Measurements from ENCODE around the gene FGF19.

Gene FGF19

DNA sequence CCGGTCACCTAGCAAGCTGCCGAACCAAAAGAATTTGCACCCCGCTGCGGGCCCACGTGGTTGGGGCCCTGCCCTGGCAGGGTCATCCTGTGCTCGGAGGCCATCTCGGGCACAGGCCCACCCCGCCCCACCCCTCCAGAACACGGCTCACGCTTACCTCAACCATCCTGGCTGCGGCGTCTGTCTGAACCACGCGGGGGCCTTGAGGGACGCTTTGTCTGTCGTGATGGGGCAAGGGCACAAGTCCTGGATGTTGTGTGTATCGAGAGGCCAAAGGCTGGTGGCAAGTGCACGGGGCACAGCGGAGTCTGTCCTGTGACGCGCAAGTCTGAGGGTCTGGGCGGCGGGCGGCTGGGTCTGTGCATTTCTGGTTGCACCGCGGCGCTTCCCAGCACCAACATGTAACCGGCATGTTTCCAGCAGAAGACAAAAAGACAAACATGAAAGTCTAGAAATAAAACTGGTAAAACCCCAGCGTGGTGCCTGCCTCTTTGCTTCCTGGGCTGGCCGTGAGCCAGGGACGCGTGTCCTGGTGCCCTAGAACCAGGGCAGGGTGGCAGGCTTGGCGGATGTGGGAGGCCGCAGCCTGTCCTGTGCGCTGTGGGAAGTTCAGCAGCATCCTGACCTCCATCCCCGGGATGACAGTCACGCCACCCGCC, 49.7 kb downstream of the FGF19 start:
- no peak for DNase-seq

DNA sequence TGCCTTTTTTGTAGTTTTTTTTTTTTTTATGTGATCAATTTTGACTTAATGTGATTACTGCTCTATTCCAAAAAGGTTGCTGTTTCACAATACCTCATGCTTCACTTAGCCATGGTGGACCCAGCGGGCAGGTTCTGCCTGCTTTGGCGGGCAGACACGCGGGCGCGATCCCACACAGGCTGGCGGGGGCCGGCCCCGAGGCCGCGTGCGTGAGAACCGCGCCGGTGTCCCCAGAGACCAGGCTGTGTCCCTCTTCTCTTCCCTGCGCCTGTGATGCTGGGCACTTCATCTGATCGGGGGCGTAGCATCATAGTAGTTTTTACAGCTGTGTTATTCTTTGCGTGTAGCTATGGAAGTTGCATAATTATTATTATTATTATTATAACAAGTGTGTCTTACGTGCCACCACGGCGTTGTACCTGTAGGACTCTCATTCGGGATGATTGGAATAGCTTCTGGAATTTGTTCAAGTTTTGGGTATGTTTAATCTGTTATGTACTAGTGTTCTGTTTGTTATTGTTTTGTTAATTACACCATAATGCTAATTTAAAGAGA, 50.3 kb downstream of the FGF19 start:
- no peak for DNase-seq

DNA sequence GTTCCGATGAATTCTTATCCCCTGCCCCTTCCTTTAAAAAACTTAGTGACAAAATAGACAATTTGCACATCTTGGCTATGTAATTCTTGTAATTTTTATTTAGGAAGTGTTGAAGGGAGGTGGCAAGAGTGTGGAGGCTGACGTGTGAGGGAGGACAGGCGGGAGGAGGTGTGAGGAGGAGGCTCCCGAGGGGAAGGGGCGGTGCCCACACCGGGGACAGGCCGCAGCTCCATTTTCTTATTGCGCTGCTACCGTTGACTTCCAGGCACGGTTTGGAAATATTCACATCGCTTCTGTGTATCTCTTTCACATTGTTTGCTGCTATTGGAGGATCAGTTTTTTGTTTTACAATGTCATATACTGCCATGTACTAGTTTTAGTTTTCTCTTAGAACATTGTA, 50.8 kb downstream of the FGF19 start:
- no peak for DNase-seq

GRCh38 chr11:69651834-69652620, 51.8 kb downstream of the FGF19 start:
- DNase-seq = no peak

- no peak for DNase-seq
These were observed 52.9 kb downstream of the FGF19 start for GRCh38 chr11:69650832-69651344.

DNA sequence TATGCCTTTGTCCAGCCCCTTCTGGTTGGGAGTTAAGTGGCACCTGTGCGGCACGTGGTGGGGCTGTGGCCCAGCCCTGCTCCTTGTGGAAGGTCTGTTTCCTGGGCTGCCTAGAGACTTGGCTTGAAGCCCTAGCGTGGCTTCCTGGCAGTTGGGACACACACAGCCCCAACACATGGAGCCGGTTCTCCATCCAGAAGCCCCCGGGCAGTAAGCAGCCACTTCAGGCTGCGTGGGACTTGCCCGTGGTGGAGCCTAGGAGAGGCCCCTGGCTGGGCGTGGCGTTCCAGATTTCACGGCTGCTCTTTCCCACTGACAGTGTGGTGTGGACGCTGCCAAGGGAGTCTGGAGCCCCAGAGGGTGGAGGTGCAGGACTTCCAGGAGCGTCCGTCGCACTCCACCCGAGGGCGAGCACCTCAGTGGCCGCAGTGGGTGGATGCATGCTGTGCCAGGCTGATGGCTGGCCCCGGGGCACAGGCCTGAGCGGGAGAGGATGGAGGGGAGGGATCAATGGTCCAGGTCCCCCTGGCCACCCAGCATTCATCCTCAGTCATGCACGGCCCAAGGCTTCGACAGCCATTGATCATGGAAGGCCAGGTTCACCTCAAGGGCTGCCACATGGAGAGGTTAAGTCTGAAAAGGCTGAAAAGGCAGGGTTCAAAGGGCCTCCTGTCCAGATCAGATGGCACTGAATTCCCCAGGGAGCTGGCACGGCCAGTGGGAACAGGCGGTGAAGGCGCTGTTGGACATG, 53.6 kb downstream of the FGF19 start:
- DNase-seq = no peak

GRCh38 chr11:69649576-69649900, 54.3 kb downstream of the FGF19 start:
- no peak for DNase-seq

DNA sequence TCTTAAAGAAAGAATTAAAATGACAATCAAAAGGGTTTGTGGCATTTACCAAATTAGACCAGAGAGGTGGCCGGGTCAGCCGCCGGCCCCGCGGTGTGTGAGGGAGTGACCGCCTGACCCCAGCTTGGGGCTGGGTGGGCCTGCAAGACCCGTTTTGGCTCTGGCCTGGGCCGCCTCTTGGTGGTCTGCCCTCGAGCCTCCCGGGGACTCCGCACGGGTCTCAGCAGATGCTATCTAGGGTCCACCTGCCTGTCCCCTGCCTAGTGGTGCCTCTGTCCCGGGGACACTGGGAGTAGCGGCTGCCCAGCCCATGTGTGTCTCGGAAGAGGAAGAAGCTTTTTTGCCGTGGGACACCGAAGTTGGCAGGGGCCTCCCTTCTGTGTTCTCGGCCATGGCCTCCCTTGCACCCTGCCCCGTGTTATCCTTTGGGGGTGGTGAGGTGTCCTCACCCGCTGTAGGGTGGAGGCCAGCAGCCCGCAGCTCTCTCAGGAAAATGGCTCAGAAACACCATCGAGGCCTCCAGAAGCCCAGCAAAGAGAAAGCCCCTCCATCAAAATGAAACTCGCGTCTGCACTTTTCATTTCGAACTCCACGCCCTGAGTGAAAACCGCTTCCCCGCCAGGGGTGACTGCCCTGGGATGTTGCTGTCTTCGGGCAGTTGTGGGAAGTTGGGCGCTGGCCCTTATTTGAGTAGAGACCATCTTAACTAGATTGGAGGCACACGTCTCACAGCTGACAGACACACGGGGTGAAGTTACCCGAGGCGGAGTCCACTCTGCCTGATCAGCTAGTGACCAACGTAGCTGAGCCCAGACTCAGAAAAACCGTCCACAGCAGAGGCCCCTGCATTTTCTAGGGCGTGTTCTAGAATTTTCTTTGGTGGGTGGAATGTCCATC, 54.9 kb downstream of the FGF19 start:
- DNase-seq = no peak

All from effector CD4-positive, alpha-beta T cell (primary cell).